PC-9 (cell line): ENCODE measurements around the gene FKBP1B. TPM values are rescaled to one million over a fixed set of nuclear protein-coding genes. Genes with fewer than 3 reads are reported as not detected.

Experiments used
- BruUV-seq: library from RNA; stranded (reverse); fragments of 400-500 nt; replicated peaks from 2 replicates; lab custom pipeline; 2021; lab: Mats Ljungman, UMichigan
- CTCF ChIA-PET: fragments of 300-600 bp; sonication (Branson Sonifier 250); formaldehyde crosslinking; loops from one replicate; lab custom pipeline; 2022; ENCODE audit warnings: antibody characterized with exemption; lab: Charles Lee
- POLR2A ChIA-PET: fragments of 300-600 bp; sonication (Branson Sonifier 250); formaldehyde crosslinking; loops from one replicate; lab custom pipeline; 2022; ENCODE audit warnings: antibody characterized with exemption; ENCODE audit not compliant: unreplicated experiment; lab: Charles Lee
- DNase-seq, 2 experiments: peaks; one replicate each; pipeline versions ENCODE4 v3.0.0 to v3.0.0-alpha.2; 2015 to 2022; ENCODE audit warnings: mixed read lengths in 1 of 2
- H2AFZ ChIP-seq: fragments of 200-600 bp; sonication (generic); 2 replicates; pipeline ENCODE4 v1.8.1; 2017; ENCODE audit warnings: antibody characterized with exemption
- H3F3A ChIP-seq: fragments of 200-600 bp; sonication (generic); 2 replicates; pipeline ENCODE4 v1.8.1; 2017; ENCODE audit warnings: antibody characterized with exemption, mild to moderate bottlenecking, low read depth; ENCODE audit not compliant: insufficient read depth
- H3K27ac ChIP-seq: fragments of 200-600 bp; sonication (generic); 2 replicates; pipeline ENCODE4 v1.6.1; 2016; ENCODE audit warnings: mixed run types
- H3K27me3 ChIP-seq: fragments of 200-600 bp; sonication (generic); 2 replicates; pipeline ENCODE4 v1.6.1; 2016; ENCODE audit warnings: low read depth, mixed run types; ENCODE audit not compliant: insufficient read depth
- H3K36me3 ChIP-seq: fragments of 200-600 bp; sonication (generic); 2 replicates; pipeline ENCODE4 v1.6.1; 2016; ENCODE audit warnings: low read depth, mixed run types
- H3K4me1 ChIP-seq: fragments of 200-600 bp; sonication (generic); replicated peaks from 2 replicates; pipeline ENCODE4 v1.6.1; 2016; ENCODE audit warnings: mixed run types; ENCODE audit not compliant: insufficient read depth
- H3K4me2 ChIP-seq: fragments of 200-600 bp; sonication (generic); 2 replicates; pipeline ENCODE4 v1.6.1; 2017; ENCODE audit warnings: mixed run types
- H3K4me3 ChIP-seq: fragments of 200-600 bp; sonication (generic); 2 replicates; pipeline ENCODE4 v1.6.1; 2016; ENCODE audit warnings: mixed run types
- H3K79me2 ChIP-seq: fragments of 200-600 bp; sonication (generic); 2 replicates; pipeline ENCODE4 v1.6.1; 2017; ENCODE audit warnings: low read depth, mixed run types
- H3K9me2 ChIP-seq: fragments of 200-600 bp; sonication (generic); 2 replicates; pipeline ENCODE4 v1.8.1; 2017; ENCODE audit warnings: mild to moderate bottlenecking; ENCODE audit not compliant: insufficient read depth
- H3K9me3 ChIP-seq: fragments of 200-600 bp; sonication (generic); 2 replicates; pipeline ENCODE4 v1.8.1; 2016; ENCODE audit warnings: low read depth; ENCODE audit not compliant: insufficient read depth
- H4K20me1 ChIP-seq: fragments of 200-600 bp; sonication (generic); 2 replicates; pipeline ENCODE4 v1.8.1; 2017; ENCODE audit not compliant: insufficient read depth
- CTCF ChIP-seq: fragments of 200-600 bp; sonication (generic); conservative IDR thresholded peaks from 2 replicates; pipeline ENCODE4 v1.6.1; 2017; ENCODE audit warnings: mixed run types, antibody characterized with exemption, mild to moderate bottlenecking, moderate library complexity
- EZH2 ChIP-seq: fragments of 200-600 bp; sonication (generic); IDR thresholded peaks from 2 replicates; pipeline ENCODE4 v1.8.0; 2017; ENCODE audit warnings: antibody characterized with exemption, low read depth
- intact Hi-C: fragments of 100-400 bp; cut with micrococcal nuclease; formaldehyde crosslinking; loops from one replicate; pipeline ENCODE4 v1.10.0; 2022; ENCODE audit not compliant: unreplicated experiment
- total RNA-seq: library from RNA; stranded (reverse); gene quantifications from 2 replicates; pipeline ENCODE4 v1.2.3, GENCODE V29; 2021

Gene FKBP1B
- total RNA-seq, 1 experiment from 2014 or later, result 4.5 TPM

GRCh38 chr2:24022975-24023575 lies 26.5 kb upstream of the FKBP1B start:
- BruUV-seq, result no TSS peak
- POLR2A ChIA-PET, result no interaction called here
- Histone ChIP-seq H3F3A (peaks cover 23% of the 10 kb centered on the region; the same call in 1 of the 2 replicates), H3K4me2 (no peak overlapping the region), H3K27me3 (no peaks in the 10 kb centered on the region), H3K36me3 (no peaks in the 10 kb centered on the region), H3K27ac (no peak overlapping the region), H4K20me1 (no peaks in the 10 kb centered on the region), H3K79me2 (no peaks in the 10 kb centered on the region), H3K9me2 (no peaks in the 10 kb centered on the region), H2AFZ (no peak overlapping the region), H3K9me3 (no peaks in the 10 kb centered on the region), H3K4me3 (no peak overlapping the region), H3K4me1 (peaks cover 19% of the 10 kb centered on the region)
- CTCF ChIA-PET, result no interaction called here
- TF ChIP-seq EZH2, result no peak
- TF ChIP-seq CTCF, result no peak
- no peak for DNase-seq
- intact Hi-C loops, result no loop called here

- POLR2A ChIA-PET, result no interaction called here
- no peak overlapping the region for H2AFZ ChIP-seq
- H3K4me3 ChIP-seq, result no peak overlapping the region
- intact Hi-C loops, result no loop called here
- CTCF ChIA-PET, result no interaction called here
- no peaks in the 10 kb centered on the region for H3K9me3 ChIP-seq
- H3K79me2 ChIP-seq, result no peaks in the 10 kb centered on the region
- no peaks in the 10 kb centered on the region for H3K27me3 ChIP-seq
- peaks cover 19% of the 10 kb centered on the region for H3K4me1 ChIP-seq
- H3K9me2 ChIP-seq, result no peaks in the 10 kb centered on the region
- no peaks in the 10 kb centered on the region for H3K36me3 ChIP-seq
- no peak overlapping the region for H3K4me2 ChIP-seq
- BruUV-seq, result no TSS peak
- no peak for DNase-seq
- TF ChIP-seq CTCF, result no peak
- TF ChIP-seq EZH2, result no peak
- H3F3A ChIP-seq, result peaks cover 23% of the 10 kb centered on the region; the same call in 1 of the 2 replicates
- no peak overlapping the region for H3K27ac ChIP-seq
- H4K20me1 ChIP-seq, result no peaks in the 10 kb centered on the region
Observed at GRCh38 chr2:24024018-24024417, 25.5 kb upstream of the FKBP1B start.

GRCh38 chr2:24024996-24025663 lies 24.4 kb upstream of the FKBP1B start:
- H3K36me3 ChIP-seq, result no peaks in the 10 kb centered on the region

More at GRCh38 chr2:24024996-24025663, 24.4 kb upstream of the FKBP1B start:
- no peak overlapping the region for H3K27ac ChIP-seq
- no peaks in the 10 kb centered on the region for H3K79me2 ChIP-seq
- ChIA-PET POLR2A (no interaction called here), CTCF (no interaction called here)
- no peak for DNase-seq
- no TSS peak for BruUV-seq
- H3K4me2 ChIP-seq, result no peak overlapping the region
- no peaks in the 10 kb centered on the region for H4K20me1 ChIP-seq
- intact Hi-C loops, result no loop called here
- no peak for TF ChIP-seq CTCF
- no peak for TF ChIP-seq EZH2
- no peaks in the 10 kb centered on the region for H3K9me2 ChIP-seq
- no peak overlapping the region for H3K4me3 ChIP-seq
- peaks cover 18% of the 10 kb centered on the region for H3K4me1 ChIP-seq
- H3K27me3 ChIP-seq, result no peaks in the 10 kb centered on the region
- H3K9me3 ChIP-seq, result no peaks in the 10 kb centered on the region
- H3F3A ChIP-seq, result peaks cover 23% of the 10 kb centered on the region; the same call in 1 of the 2 replicates
- no peak overlapping the region for H2AFZ ChIP-seq
